Vagina (tissue), 2 donors: ENCODE measurements around the gene PRDM15. TPM values are rescaled to one million over a fixed set of nuclear protein-coding genes. Genes with fewer than 3 reads are reported as not detected.

ENCODE experiments used
- DNase-seq, 2 donors: peaks; one replicate each; pipeline ENCODE4 v3.0.0-alpha.2; 2017; ENCODE audit errors: extremely low spot score in 2 of 2
- H3K27ac ChIP-seq: fragments of 200-600 bp; sonication (generic); one replicate; pipeline ENCODE4 v1.5.1; 2019
- H3K27me3 ChIP-seq: fragments of 200-600 bp; sonication (generic); one replicate; pipeline ENCODE4 v1.5.1; 2019
- H3K36me3 ChIP-seq, 2 donors: fragments of 200-600 bp; sonication (generic); one replicate each; pipeline ENCODE4 v1.5.1; 2017 to 2019
- H3K4me1 ChIP-seq: fragments of 200-600 bp; sonication (generic); one replicate; pipeline ENCODE4 v1.5.1; 2019
- H3K4me3 ChIP-seq, 2 donors: fragments of 200-600 bp; sonication (generic); 1 replicate in 1 of 2; 2 replicates in 1 of 2; pipeline ENCODE4 v1.5.1; 2016 to 2019
- H3K9me3 ChIP-seq: fragments of 200-600 bp; sonication (generic); one replicate; pipeline ENCODE4 v1.5.1; 2019
- CTCF ChIP-seq, 3 experiments: fragments of 450-650 bp in 2 of 3; fragments of 200-600 bp in 1 of 3; sonication (generic) in 1 of 3; IDR thresholded peaks; one replicate each; pipeline ENCODE4 v1.5.1; 2017 to 2019; ENCODE audit warnings: antibody characterized with exemption in 3 of 3, mild to moderate bottlenecking in 2 of 3, moderate library complexity in 2 of 3
- POLR2A ChIP-seq, 2 donors: fragments of 450-650 bp; IDR thresholded peaks; one replicate each; pipeline ENCODE4 v1.6.1; 2017; ENCODE audit warnings: antibody characterized with exemption in 2 of 2, mild to moderate bottlenecking in 2 of 2, moderate library complexity in 2 of 2
- POLR2AphosphoS5 ChIP-seq, 2 donors: sonication (generic); formaldehyde crosslinking; IDR thresholded peaks; one replicate each; pipeline ENCODE4 v1.9.0; 2017; ENCODE audit warnings: antibody characterized with exemption in 2 of 2, mild to moderate bottlenecking in 2 of 2, low read depth in 1 of 2; ENCODE audit not compliant: insufficient read depth in 1 of 2
- intact Hi-C: fragments of 100-400 bp; cut with DNase I; formaldehyde crosslinking; loops from one replicate; pipeline ENCODE4 v1.15.1; 2023
- total RNA-seq: library from RNA; depleted of rRNA; stranded (reverse); fragments of >200 nt; gene quantifications from one replicate; pipeline ENCODE4 v1.2.3, GENCODE V29; 2016

Gene PRDM15
- total RNA-seq, 1 donor from 2014 or later: 31.2 TPM

- Histone ChIP-seq H3K4me3 (no peak overlapping the region), H3K27ac (no peak overlapping the region), H3K36me3 (no peaks in the 10 kb centered on the region), H3K9me3 (no peaks in the 10 kb centered on the region), H3K27me3 (no peaks in the 10 kb centered on the region), H3K4me1 (peaks cover 16% of the 10 kb centered on the region)
- DNase-seq: no peak
- TF ChIP-seq POLR2AphosphoS5 (IDR thresholded peaks at IDR 0.05; ENCODE audit: insufficient read depth in 1 of 2, low read depth in 1 of 2): no peak
- TF ChIP-seq POLR2A (IDR thresholded peaks at IDR 0.05): no peak
- no peak for TF ChIP-seq CTCF (IDR thresholded peaks at IDR 0.05)
- intact Hi-C loops: no loop called here
These were observed 12.8 kb downstream of the PRDM15 start for GRCh38 chr21:41866274-41866809.

- H3K4me3 ChIP-seq: no peak overlapping the region
- no peaks in the 10 kb centered on the region for H3K36me3 ChIP-seq
- no peak for DNase-seq
- TF ChIP-seq POLR2A (IDR thresholded peaks at IDR 0.05): no peak
- peaks cover 16% of the 10 kb centered on the region for H3K4me1 ChIP-seq
- no peaks in the 10 kb centered on the region for H3K27me3 ChIP-seq
- intact Hi-C loops: no loop called here
- H3K9me3 ChIP-seq: no peaks in the 10 kb centered on the region
- no peak overlapping the region for H3K27ac ChIP-seq
These were observed 14.0 kb downstream of the PRDM15 start for GRCh38 chr21:41865002-41865777.

- H3K27me3 ChIP-seq: no peaks in the 10 kb centered on the region
- H3K27ac ChIP-seq: no peak overlapping the region
- TF ChIP-seq POLR2A (IDR thresholded peaks at IDR 0.05) (no peak), POLR2AphosphoS5 (IDR thresholded peaks at IDR 0.05; ENCODE audit: insufficient read depth in 1 of 2, low read depth in 1 of 2) (no peak), CTCF (IDR thresholded peaks at IDR 0.05) (no peak)
- DNase-seq: no peak
- peaks cover 16% of the 10 kb centered on the region for H3K4me1 ChIP-seq
- no peaks in the 10 kb centered on the region for H3K36me3 ChIP-seq
- H3K4me3 ChIP-seq: no peak overlapping the region
- intact Hi-C loops: no loop called here
- no peaks in the 10 kb centered on the region for H3K9me3 ChIP-seq
These were observed 14.7 kb downstream of the PRDM15 start for GRCh38 chr21:41864311-41865001.

GRCh38 chr21:41863439-41863740 is 15.8 kb downstream of the PRDM15 start:
- intact Hi-C loops: no loop called here
- no peak for TF ChIP-seq POLR2AphosphoS5 (IDR thresholded peaks at IDR 0.05; ENCODE audit: insufficient read depth in 1 of 2, low read depth in 1 of 2)
- no peak for TF ChIP-seq POLR2A (IDR thresholded peaks at IDR 0.05)
- TF ChIP-seq CTCF (IDR thresholded peaks at IDR 0.05): no peak
- Histone ChIP-seq H3K4me1 (peaks cover 16% of the 10 kb centered on the region), H3K9me3 (no peaks in the 10 kb centered on the region), H3K4me3 (no peak overlapping the region), H3K27ac (no peak overlapping the region), H3K27me3 (no peaks in the 10 kb centered on the region), H3K36me3 (no peaks in the 10 kb centered on the region)
- DNase-seq: no peak

GRCh38 chr21:41861987-41862386 is 17.2 kb downstream of the PRDM15 start:
- intact Hi-C loops: no loop called here
- DNase-seq: no peak
- H3K4me1 ChIP-seq: peaks cover 11% of the 10 kb centered on the region
- H3K36me3 ChIP-seq: peaks cover 0 to 11% of the 10 kb centered on the region in 2 donors
- H3K4me3 ChIP-seq: no peak overlapping the region
- TF ChIP-seq CTCF (IDR thresholded peaks at IDR 0.05): no peak
- TF ChIP-seq POLR2A (IDR thresholded peaks at IDR 0.05): no peak
- no peak for TF ChIP-seq POLR2AphosphoS5 (IDR thresholded peaks at IDR 0.05; ENCODE audit: insufficient read depth in 1 of 2, low read depth in 1 of 2)
- no peak overlapping the region for H3K27ac ChIP-seq
- no peaks in the 10 kb centered on the region for H3K27me3 ChIP-seq
- H3K9me3 ChIP-seq: no peaks in the 10 kb centered on the region
